IMR-90 (cell line): Measurements from ENCODE around the gene INHA. TPM values are rescaled to one million over a fixed set of nuclear protein-coding genes. Genes with fewer than 3 reads are reported as not detected.

Source experiments
- ATAC-seq: fragments of 200-7000 bp; cut with Tn5 transposase; 2 replicates; pipeline ENCODE4 v1.9.1; 2020; ENCODE audit warnings: low read depth, mild to moderate bottlenecking, moderate library complexity
- BruUV-seq: library from RNA; stranded (reverse); fragments of 400-500 nt; replicated peaks from 2 replicates; lab custom pipeline; 2021; lab: Mats Ljungman, UMichigan
- CTCF ChIA-PET: fragments of 300-600 bp; formaldehyde crosslinking; extraction: SDS; loops from one replicate; lab custom pipeline; 2021; ENCODE audit warnings: antibody characterized with exemption; lab: Yijun Ruan, JAX
- POLR2A ChIA-PET: fragments of 300-600 bp; sonication (Branson Sonifier 250); formaldehyde crosslinking; loops from one replicate; lab custom pipeline; 2022; ENCODE audit warnings: antibody characterized with exemption; ENCODE audit not compliant: unreplicated experiment; lab: Charles Lee
- DNase-seq: peaks from one replicate; pipeline ENCODE4 v3.0.0; 2013
- H2AFZ ChIP-seq: replicated peaks from 2 replicates; pipeline ENCODE3; 2013; ENCODE audit warnings: low read length, mild to moderate bottlenecking; ENCODE audit not compliant: poor library complexity
- H2AK5ac ChIP-seq: 2 replicates; pipeline ENCODE4 v1.6.1; 2013; ENCODE audit warnings: low read depth, low read length, inconsistent platforms
- H2AK9ac ChIP-seq: replicated peaks from 2 replicates; pipeline ENCODE3; 2013; ENCODE audit warnings: mild to moderate bottlenecking, low read depth, low read length, moderate library complexity; ENCODE audit not compliant: poor library complexity
- H2BK120ac ChIP-seq: 2 replicates; pipeline ENCODE4 v1.6.1; 2013; ENCODE audit warnings: low read depth, low read length, inconsistent platforms
- H2BK15ac ChIP-seq: 3 replicates; pipeline ENCODE4 v1.6.1; 2013; ENCODE audit warnings: low read depth, low read length, inconsistent platforms
- H2BK20ac ChIP-seq: 2 replicates; pipeline ENCODE4 v1.6.1; 2013; ENCODE audit warnings: low read depth, mild to moderate bottlenecking, inconsistent platforms, low read length, moderate library complexity
- H2BK5ac ChIP-seq: 2 replicates; pipeline ENCODE4 v1.6.1; 2013; ENCODE audit warnings: mild to moderate bottlenecking, low read depth, low read length, inconsistent platforms; ENCODE audit not compliant: poor library complexity, severe bottlenecking
- H3K14ac ChIP-seq: replicated peaks from 2 replicates; pipeline ENCODE4 v1.6.1; 2013; ENCODE audit warnings: low read depth, low read length, inconsistent platforms
- H3K18ac ChIP-seq: 2 replicates; pipeline ENCODE4 v1.6.1; 2013; ENCODE audit warnings: low read depth, low read length, control low read depth
- H3K23ac ChIP-seq: 2 replicates; pipeline ENCODE4 v1.6.1; 2013; ENCODE audit warnings: low read depth, low read length, inconsistent platforms
- H3K27ac ChIP-seq: 2 replicates; pipeline ENCODE4 v1.5.1; 2013; ENCODE audit warnings: mild to moderate bottlenecking, control low read depth, low read length; ENCODE audit not compliant: insufficient read depth
- H3K27me3 ChIP-seq: 2 replicates; pipeline ENCODE4 v1.6.1; 2013; ENCODE audit warnings: low read length; ENCODE audit not compliant: control insufficient read depth, insufficient read depth
- H3K36me3 ChIP-seq: 2 replicates; pipeline ENCODE4 v1.6.1; 2013; ENCODE audit warnings: low read length, mixed read lengths; ENCODE audit not compliant: control insufficient read depth, insufficient read depth
- H3K4ac ChIP-seq: 2 replicates; pipeline ENCODE4 v1.6.1; 2013; ENCODE audit warnings: low read depth, low read length, inconsistent platforms
- H3K4me1 ChIP-seq: 2 replicates; pipeline ENCODE4 v1.6.1; 2013; ENCODE audit warnings: low read length, mixed read lengths; ENCODE audit not compliant: control insufficient read depth, insufficient read depth
- H3K4me2 ChIP-seq: 2 replicates; pipeline ENCODE4 v1.6.1; 2013; ENCODE audit warnings: low read depth, mild to moderate bottlenecking, control low read depth, low read length, moderate library complexity
- H3K4me3 ChIP-seq: 2 replicates; pipeline ENCODE4 v1.5.1; 2013; ENCODE audit warnings: low read depth, mild to moderate bottlenecking, control low read depth, low read length, moderate library complexity; ENCODE audit not compliant: insufficient read depth
- H3K56ac ChIP-seq: 2 replicates; pipeline ENCODE4 v1.6.1; 2013; ENCODE audit warnings: low read length, inconsistent platforms; ENCODE audit not compliant: insufficient read depth; ENCODE audit errors: extremely low read depth
- H3K79me1 ChIP-seq, 2 experiments: 2 replicates each; pipeline ENCODE4 v1.6.1; 2013; ENCODE audit warnings: low read length in 2 of 2, inconsistent platforms in 1 of 2, low read depth in 1 of 2
- H3K9ac ChIP-seq: 2 replicates; pipeline ENCODE4 v1.6.1; 2013; ENCODE audit warnings: low read depth, low read length, control low read depth
- H3K9me1 ChIP-seq: 2 replicates; pipeline ENCODE4 v1.6.1; 2013; ENCODE audit warnings: low read length, inconsistent platforms; ENCODE audit not compliant: insufficient read depth
- H3K9me3 ChIP-seq: 2 replicates; pipeline ENCODE4 v1.6.1; 2013; ENCODE audit warnings: low read length; ENCODE audit not compliant: control insufficient read depth, insufficient read depth
- H4K20me1 ChIP-seq: 2 replicates; pipeline ENCODE4 v1.6.1; 2013; ENCODE audit warnings: low read length, inconsistent platforms; ENCODE audit not compliant: insufficient read depth
- H4K5ac ChIP-seq: 2 replicates; pipeline ENCODE4 v1.6.1; 2013; ENCODE audit warnings: mild to moderate bottlenecking, low read depth, low read length, control low read depth
- H4K8ac ChIP-seq, 2 experiments: 2 replicates each; pipeline ENCODE4 v1.6.1; 2013; ENCODE audit warnings: low read depth in 2 of 2, low read length in 2 of 2, control low read depth in 1 of 2, inconsistent platforms in 1 of 2
- H4K91ac ChIP-seq: 2 replicates; pipeline ENCODE4 v1.6.1; 2013; ENCODE audit warnings: low read depth, low read length, inconsistent platforms; ENCODE audit not compliant: insufficient read depth
- CHD1 ChIP-seq: IDR thresholded peaks from 2 replicates; pipeline ENCODE4 v1.6.1; 2012; ENCODE audit warnings: low read depth, low read length, improper control_type of control experiment
- MXI1 ChIP-seq: IDR thresholded peaks from 2 replicates; pipeline ENCODE4 v1.6.1; 2012; ENCODE audit warnings: low read depth, mild to moderate bottlenecking, low read length, moderate library complexity, borderline replicate concordance
- RAD21 ChIP-seq: IDR thresholded peaks from 2 replicates; pipeline ENCODE4 v1.6.1; 2012; ENCODE audit warnings: low read length, improper control_type of control experiment
- WGBS, 2 experiments: methylation state at CpG; one replicate each; pipeline versions ENCODE4 v1.1.5 to v1.1.7; 2013; ENCODE audit warnings: missing lambda C conversion rate in 2 of 2; ENCODE audit not compliant: insufficient read length in 1 of 2; ENCODE audit errors: extremely low coverage in 2 of 2; 5-methylcytosine and 5-hydroxymethylcytosine counted together
- dilution Hi-C: fragments of 300-500 bp; cut with HindIII; formaldehyde crosslinking; loops from one replicate; pipeline ENCODE4 v1.14.3; 2018; ENCODE audit warnings: low sequenced_read_pairs; ENCODE audit not compliant: unreplicated experiment
- in situ Hi-C: fragments of 300-500 bp; cut with MboI; formaldehyde crosslinking; loops from 3 replicates; pipeline ENCODE4 v1.14.3; 2019; ENCODE audit warnings: low sequenced_read_pairs, inconsistent platforms, mixed read lengths
- intact Hi-C: fragments of 100-400 bp; cut with micrococcal nuclease; formaldehyde crosslinking; loops from 2 replicates; pipeline ENCODE4 v1.10.0; 2022
- polyA plus RNA-seq, 3 experiments: library from polyadenylated mRNA; depleted of rRNA; stranded (reverse); fragments of >200 nt; gene quantifications; 2 replicates each; pipeline ENCODE4 v1.2.3, GENCODE V29; 2012; ENCODE audit warnings: low replicate concordance in 1 of 3
- total RNA-seq: library from RNA; depleted of rRNA; stranded (reverse); fragments of >200 nt; gene quantifications from 2 replicates; pipeline ENCODE4 v1.2.3, GENCODE V29; 2012
- TF ChIP-seq, protein P1 (sequence below): fragments of 150-350 bp; IDR thresholded peaks from 2 replicates; pipeline ENCODE4 v1.6.1; 2017; ENCODE audit warnings: mild to moderate bottlenecking, antibody characterized with exemption, low read length, low read depth

Gene INHA
- total and polyA plus RNA-seq, 2 of the 4 experiments (the other 2 are of a cell fraction): 0.96 TPM; not detected in 1

DNA sequence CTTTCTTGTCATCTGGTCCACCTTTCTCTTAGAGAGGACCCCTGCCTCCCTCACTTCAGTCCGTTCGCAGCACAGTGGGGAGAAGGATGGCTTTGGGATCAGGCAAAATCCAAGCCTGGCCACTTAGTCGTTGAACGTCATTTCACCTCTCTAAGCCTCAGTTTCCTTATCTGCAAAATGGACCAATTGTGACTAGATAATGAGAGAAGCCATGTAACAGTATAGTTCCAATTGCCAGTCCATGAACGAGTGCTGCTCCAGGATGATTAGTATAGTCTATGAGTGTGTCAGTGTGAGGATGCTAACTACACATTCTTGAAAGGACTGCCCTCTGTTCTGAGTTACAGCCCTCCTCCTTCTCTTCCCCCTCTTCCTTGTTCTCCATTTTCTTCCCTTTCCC lies 1.1 kb downstream of the INHA start:
- DNase-seq: no peak
- H3K9me3 ChIP-seq: no peaks in the 10 kb centered on the region
- no peak overlapping the region for H3K4me2 ChIP-seq
- no peak overlapping the region for H2AFZ ChIP-seq
- H2BK15ac ChIP-seq: no peak overlapping the region
- H2BK5ac ChIP-seq: no peak overlapping the region
- H3K4ac ChIP-seq: no peak overlapping the region
- in situ Hi-C loops: no loop called here
- no peak overlapping the region for H3K27ac ChIP-seq
- intact Hi-C loops: no loop called here
- H3K14ac ChIP-seq: no peak overlapping the region
- no peak overlapping the region for H3K4me3 ChIP-seq
- no peaks in the 10 kb centered on the region for H4K20me1 ChIP-seq
- no peak overlapping the region for H2AK9ac ChIP-seq
- peaks cover 14% of the 10 kb centered on the region for H3K27me3 ChIP-seq
- no peak overlapping the region for H2AK5ac ChIP-seq
- ChIA-PET CTCF (no interaction called here), POLR2A (no interaction called here)
- no TSS peak for BruUV-seq
- no peak overlapping the region for H2BK120ac ChIP-seq
- no peak overlapping the region for H3K18ac ChIP-seq
- no peak overlapping the region for H3K56ac ChIP-seq
- H3K36me3 ChIP-seq: peaks cover 2% of the 10 kb centered on the region; the same call in 1 of the 2 replicates
- ATAC-seq: no peak
- TF ChIP-seq, protein P1, sequence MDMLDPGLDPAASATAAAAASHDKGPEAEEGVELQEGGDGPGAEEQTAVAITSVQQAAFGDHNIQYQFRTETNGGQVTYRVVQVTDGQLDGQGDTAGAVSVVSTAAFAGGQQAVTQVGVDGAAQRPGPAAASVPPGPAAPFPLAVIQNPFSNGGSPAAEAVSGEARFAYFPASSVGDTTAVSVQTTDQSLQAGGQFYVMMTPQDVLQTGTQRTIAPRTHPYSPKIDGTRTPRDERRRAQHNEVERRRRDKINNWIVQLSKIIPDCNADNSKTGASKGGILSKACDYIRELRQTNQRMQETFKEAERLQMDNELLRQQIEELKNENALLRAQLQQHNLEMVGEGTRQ: no peak
- TF ChIP-seq MXI1: no peak
- no peak for TF ChIP-seq CHD1
- no peak for TF ChIP-seq RAD21
- H3K9ac ChIP-seq: no peak overlapping the region
- dilution Hi-C loops: no loop called here
- no peak overlapping the region for H4K8ac ChIP-seq
- peaks cover 2% of the 10 kb centered on the region; the same call in 1 of the 2 replicates for H3K9me1 ChIP-seq
- H4K91ac ChIP-seq: no peak overlapping the region
- H2BK20ac ChIP-seq: no peak overlapping the region
- H3K79me1 ChIP-seq: peaks cover 11 to 14% of the 10 kb centered on the region in 2 experiments
- no peak overlapping the region for H3K23ac ChIP-seq
- no CpG with 5 or more reads among the region's 5 CpGs for WGBS, 2 experiments
- peaks cover 14% of the 10 kb centered on the region for H3K4me1 ChIP-seq
- H4K5ac ChIP-seq: no peak overlapping the region
